HepG2 (cell line): ENCODE data around the gene ISG20L2. TPM values are rescaled to one million over a fixed set of nuclear protein-coding genes. Genes with fewer than 3 reads are reported as not detected.

Experiments
- AKAP8 ChIP-seq: sonication (generic); formaldehyde crosslinking; IDR thresholded peaks from 2 replicates; pipeline ENCODE4 v1.5.1; 2020; ENCODE audit warnings: mild to moderate bottlenecking, missing genetic modification reagents
- ERF ChIP-seq: IDR thresholded peaks from 2 replicates; pipeline ENCODE4 v1.6.1; 2018; ENCODE audit warnings: missing biosample characterization, missing genetic modification reagents
- FOXP4 ChIP-seq: sonication (generic); formaldehyde crosslinking; IDR thresholded peaks from 2 replicates; pipeline ENCODE4 v1.4.0; 2020; ENCODE audit warnings: missing genetic modification reagents
- GATAD2A ChIP-seq: IDR thresholded peaks from 2 replicates; pipeline ENCODE4 v1.6.1; 2016
- HNRNPH1 ChIP-seq: fragments of 200-400 bp; formaldehyde crosslinking; optimal IDR thresholded peaks from 2 replicates; pipeline ENCODE3; 2017; ENCODE audit warnings: mild to moderate bottlenecking, low read depth, low read length
- HNRNPUL1 ChIP-seq: fragments of 200-400 bp; formaldehyde crosslinking; IDR thresholded peaks from 2 replicates; pipeline ENCODE4 v1.6.1; 2017; ENCODE audit warnings: low read depth, mild to moderate bottlenecking, low read length, moderate library complexity
- NR0B2 ChIP-seq: sonication (generic); formaldehyde crosslinking; IDR thresholded peaks from 2 replicates; pipeline ENCODE4 v1.4.0; 2020; ENCODE audit warnings: mild to moderate bottlenecking, missing genetic modification reagents
- PRDM4 ChIP-seq: sonication (generic); formaldehyde crosslinking; IDR thresholded peaks from 2 replicates; pipeline ENCODE4 v1.9.0; 2021; ENCODE audit warnings: missing genetic modification reagents, borderline replicate concordance
- SSRP1 ChIP-seq: IDR thresholded peaks from 2 replicates; pipeline ENCODE4 v1.6.1; 2016; ENCODE audit warnings: control low read depth
- TEAD2 ChIP-seq: sonication (generic); formaldehyde crosslinking; IDR thresholded peaks from 2 replicates; pipeline ENCODE4 v1.9.0; 2021; ENCODE audit warnings: missing genetic modification reagents
- ZBTB10 ChIP-seq: sonication (generic); formaldehyde crosslinking; IDR thresholded peaks from 2 replicates; pipeline ENCODE4 v1.4.0; 2020; ENCODE audit warnings: missing genetic modification reagents, borderline replicate concordance
- ZNF160 ChIP-seq: sonication (generic); formaldehyde crosslinking; IDR thresholded peaks from 2 replicates; pipeline ENCODE4 v1.8.0; 2022; ENCODE audit warnings: mild to moderate bottlenecking, inconsistent platforms, missing genetic modification reagents
- ZNF30 ChIP-seq: sonication (generic); formaldehyde crosslinking; IDR thresholded peaks from 2 replicates; pipeline ENCODE4 v1.5.0; 2020; ENCODE audit warnings: mild to moderate bottlenecking, missing genetic modification reagents
- ZNF34 ChIP-seq: sonication (generic); formaldehyde crosslinking; IDR thresholded peaks from 2 replicates; pipeline ENCODE4 v1.4.0; 2020; ENCODE audit warnings: mild to moderate bottlenecking, missing genetic modification reagents, borderline replicate concordance
- ZNF570 ChIP-seq: sonication (generic); formaldehyde crosslinking; IDR thresholded peaks from 2 replicates; pipeline ENCODE4 v1.4.0; 2020; ENCODE audit warnings: mild to moderate bottlenecking, missing genetic modification reagents, borderline replicate concordance
- ZNF782 ChIP-seq: sonication (generic); formaldehyde crosslinking; IDR thresholded peaks from 2 replicates; pipeline ENCODE4 v1.4.0; 2020; ENCODE audit warnings: missing genetic modification reagents, mild to moderate bottlenecking, borderline replicate concordance
- ZNF800 ChIP-seq: sonication (generic); formaldehyde crosslinking; IDR thresholded peaks from 2 replicates; pipeline ENCODE4 v1.4.0; 2020; ENCODE audit warnings: missing genetic modification reagents
- ZSCAN12 ChIP-seq: sonication (generic); formaldehyde crosslinking; IDR thresholded peaks from 2 replicates; pipeline ENCODE4 v1.9.0; 2021; ENCODE audit warnings: mild to moderate bottlenecking, missing genetic modification reagents
- ZSCAN21 ChIP-seq: sonication (generic); formaldehyde crosslinking; IDR thresholded peaks from 2 replicates; pipeline ENCODE4 v1.8.0; 2022; ENCODE audit warnings: mild to moderate bottlenecking, missing genetic modification reagents, moderate library complexity, borderline replicate concordance
- polyA plus RNA-seq, 8 experiments: library from polyadenylated mRNA; depleted of rRNA in 3 of 8; stranded (reverse) in 7 of 8; unstranded in 1 of 8; fragments of >200 nt; fragmentation: Illumina TruSeq in 4 of 8; extraction: Trizol in 4 of 8; gene quantifications; 2 replicates each; pipeline versions ENCODE4 v1.2.1 to v1.2.3, GENCODE V29; 2011 to 2016; ENCODE audit warnings: low read depth in 4 of 8, missing spikeins in 1 of 8, mixed read lengths in 1 of 8; ENCODE audit not compliant: insufficient read depth in 1 of 8
- total RNA-seq, 5 experiments: library from RNA; depleted of rRNA; stranded (reverse); fragments of >200 nt; fragmentation: Illumina TruSeq; extraction: Trizol; gene quantifications; 2 replicates each; pipeline ENCODE4 v1.2.3, GENCODE V29; 2016; ENCODE audit warnings: low read depth in 1 of 5

ISG20L2 gene
- total and polyA plus RNA-seq, 2 of the 13 experiments (the other 11 are each of a cell fraction or from before 2014, with no cell fraction given) = 19.8 to 21.3 TPM

GRCh38 chr1:156728599-156729462, at the start of gene ISG20L2 (continued):
- no peak for TF ChIP-seq ZNF570
- no peak for TF ChIP-seq ZNF30 (CRISPR knock-in tag)
- no peak for TF ChIP-seq ZNF782 (CRISPR knock-in tag)
- 0 out of 2 replicates have a peak, but pooled peaks have one; percentile 27 for TF ChIP-seq ZNF800 (CRISPR knock-in tag)
- no peak for TF ChIP-seq AKAP8 (CRISPR knock-in tag)
- peak; percentile 52; the same call in 1 of the 2 replicates for TF ChIP-seq ZSCAN21 (CRISPR knock-in tag)
- TF ChIP-seq TEAD2 = no peak
- TF ChIP-seq ZSCAN12 = no peak
- no peak for TF ChIP-seq FOXP4 (CRISPR knock-in tag)
- no peak for TF ChIP-seq ZNF34
- no peak; the same call in 1 of the 2 replicates for TF ChIP-seq NR0B2 (CRISPR knock-in tag)
- peak; percentile 92; the same call in 1 of the 2 replicates for TF ChIP-seq ZBTB10 (CRISPR knock-in tag)
- no peak for TF ChIP-seq HNRNPH1
- no peak for TF ChIP-seq ERF (CRISPR knock-in tag)
- TF ChIP-seq ZNF160 (CRISPR knock-in tag) = no peak
- no peak for TF ChIP-seq HNRNPUL1
- peak; percentile 47; the same call in 1 of the 2 replicates for TF ChIP-seq GATAD2A
- TF ChIP-seq SSRP1 = no peak
- no peak for TF ChIP-seq PRDM4 (CRISPR knock-in tag)
